Suppressor macrophage treated with lipopolysaccharide for 4 hours (primary cell): ENCODE measurements around the gene GLB1L3.
"Not testable (repeated sequence)": the region's sequence is repeated elsewhere in the genome, so short reads cannot be mapped to it uniquely, and the experiment has no call there.

Experiments
- DNase-seq: peaks from one replicate; pipeline ENCODE4 v3.0.0-alpha.2; 2020

The GLB1L3 gene

GRCh38 chr11:134276396-134277182 is 410 bp downstream of the GLB1L3 start:
- no peak for DNase-seq

- no peak for DNase-seq
Measured at GRCh38 chr11:134277183-134278001, 1.2 kb downstream of the GLB1L3 start.

GRCh38 chr11:134278356-134278755 is 2.2 kb downstream of the GLB1L3 start:
- DNase-seq: no peak

GRCh38 chr11:134281635-134282034 is 5.5 kb downstream of the GLB1L3 start:
- DNase-seq: not testable (repeated sequence)

- no peak for DNase-seq
Measured at GRCh38 chr11:134282121-134283045, 6.2 kb downstream of the GLB1L3 start.

GRCh38 chr11:134283461-134284230 is 7.5 kb downstream of the GLB1L3 start:
- no peak for DNase-seq

GRCh38 chr11:134284349-134284748 is 8.2 kb downstream of the GLB1L3 start:
- DNase-seq: not testable (repeated sequence)

GRCh38 chr11:134287561-134287960 is 11.4 kb downstream of the GLB1L3 start:
- DNase-seq: no peak

- no peak for DNase-seq
Measured at GRCh38 chr11:134288486-134288885, 12.3 kb downstream of the GLB1L3 start.

- DNase-seq: no peak
Measured at GRCh38 chr11:134289167-134289566, 13.0 kb downstream of the GLB1L3 start.

GRCh38 chr11:134289789-134290188 is 13.6 kb downstream of the GLB1L3 start:
- no peak for DNase-seq

GRCh38 chr11:134290646-134291045 is 14.5 kb downstream of the GLB1L3 start:
- no peak for DNase-seq

- DNase-seq: no peak
Measured at GRCh38 chr11:134291196-134291595, 15.0 kb downstream of the GLB1L3 start.

- no peak for DNase-seq
Measured at GRCh38 chr11:134292661-134293060, 16.5 kb downstream of the GLB1L3 start.

GRCh38 chr11:134293119-134294113 is 17.2 kb downstream of the GLB1L3 start:
- DNase-seq: no peak

GRCh38 chr11:134294664-134295063 is 18.5 kb downstream of the GLB1L3 start:
- DNase-seq: no peak

GRCh38 chr11:134312223-134312622 is 36.0 kb downstream of the GLB1L3 start:
- DNase-seq: no peak

- no peak for DNase-seq
Measured at GRCh38 chr11:134312807-134313206, 36.6 kb downstream of the GLB1L3 start.

GRCh38 chr11:134313379-134313778 is 37.2 kb downstream of the GLB1L3 start:
- DNase-seq: no peak

GRCh38 chr11:134313821-134314607 is 37.8 kb downstream of the GLB1L3 start:
- DNase-seq: no peak
